Urinary bladder (tissue), 4 donors: ENCODE results near the gene FIBCD1. TPM values are rescaled to one million over a fixed set of nuclear protein-coding genes. Genes with fewer than 3 reads are reported as not detected.

Experiments
- DNase-seq: peaks from one replicate; pipeline ENCODE4 v3.0.0-alpha.2; 2015; ENCODE audit errors: extremely low spot score
- H3K27ac ChIP-seq: one replicate; pipeline ENCODE4 v1.5.1; 2013; ENCODE audit warnings: low read depth, mild to moderate bottlenecking, moderate library complexity
- H3K36me3 ChIP-seq: one replicate; pipeline ENCODE4 v1.6.1; 2013; ENCODE audit warnings: mild to moderate bottlenecking, moderate library complexity; ENCODE audit not compliant: insufficient read depth
- H3K4me1 ChIP-seq: one replicate; pipeline ENCODE4 v1.6.1; 2013; ENCODE audit warnings: mild to moderate bottlenecking, moderate library complexity; ENCODE audit not compliant: insufficient read depth
- H3K4me3 ChIP-seq: one replicate; pipeline ENCODE4 v1.5.1; 2013; ENCODE audit warnings: low read depth, low read length
- WGBS: extraction: QIAGEN DNeasy Blood & Tissue Kit; methylation state at CpG from one replicate; pipeline ENCODE4 v1.1.7; 2013; 5-methylcytosine and 5-hydroxymethylcytosine counted together
- polyA plus RNA-seq: library from polyadenylated mRNA; stranded (reverse); fragments of 200-250 nt; gene quantifications from one replicate; pipeline ENCODE4 v1.2.3, GENCODE V29; 2013
- total RNA-seq: library from RNA; depleted of rRNA; stranded (reverse); fragments of >200 nt; gene quantifications from one replicate; pipeline ENCODE4 v1.2.3, GENCODE V29; 2014
- donor health status: healthy with polysubstance abuse.
- donor health status: healthy.

FIBCD1 gene
- total and polyA plus RNA-seq, 2 donors = 0.16 to 2.4 TPM

DNA sequence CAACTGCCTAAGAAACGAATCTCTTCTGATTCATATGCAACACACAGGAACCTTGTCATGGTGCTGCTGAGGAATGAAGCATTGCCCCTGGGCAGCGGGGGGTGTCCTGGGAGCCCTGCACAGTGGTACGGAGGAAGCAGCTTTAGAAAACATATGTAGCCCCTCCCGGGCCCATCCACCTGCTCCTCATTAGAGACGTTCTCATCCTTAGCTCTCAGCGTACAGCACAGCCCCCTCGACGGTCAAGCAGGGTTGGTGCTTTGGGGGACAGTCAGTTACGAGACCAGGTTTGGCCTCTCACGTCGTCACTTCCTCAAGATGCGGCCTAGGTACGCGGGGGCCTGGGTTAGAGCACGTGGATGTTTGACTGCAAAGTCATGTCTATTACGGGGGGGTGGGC is 41.5 kb upstream of the FIBCD1 start:
- no peak overlapping the region for H3K27ac ChIP-seq
- H3K36me3 ChIP-seq = no peaks in the 10 kb centered on the region
- 73% methylated on average over 16 of the region's 16 CpGs for WGBS
- no peak for DNase-seq
- H3K4me1 ChIP-seq = no peaks in the 10 kb centered on the region
- no peak overlapping the region for H3K4me3 ChIP-seq

DNA sequence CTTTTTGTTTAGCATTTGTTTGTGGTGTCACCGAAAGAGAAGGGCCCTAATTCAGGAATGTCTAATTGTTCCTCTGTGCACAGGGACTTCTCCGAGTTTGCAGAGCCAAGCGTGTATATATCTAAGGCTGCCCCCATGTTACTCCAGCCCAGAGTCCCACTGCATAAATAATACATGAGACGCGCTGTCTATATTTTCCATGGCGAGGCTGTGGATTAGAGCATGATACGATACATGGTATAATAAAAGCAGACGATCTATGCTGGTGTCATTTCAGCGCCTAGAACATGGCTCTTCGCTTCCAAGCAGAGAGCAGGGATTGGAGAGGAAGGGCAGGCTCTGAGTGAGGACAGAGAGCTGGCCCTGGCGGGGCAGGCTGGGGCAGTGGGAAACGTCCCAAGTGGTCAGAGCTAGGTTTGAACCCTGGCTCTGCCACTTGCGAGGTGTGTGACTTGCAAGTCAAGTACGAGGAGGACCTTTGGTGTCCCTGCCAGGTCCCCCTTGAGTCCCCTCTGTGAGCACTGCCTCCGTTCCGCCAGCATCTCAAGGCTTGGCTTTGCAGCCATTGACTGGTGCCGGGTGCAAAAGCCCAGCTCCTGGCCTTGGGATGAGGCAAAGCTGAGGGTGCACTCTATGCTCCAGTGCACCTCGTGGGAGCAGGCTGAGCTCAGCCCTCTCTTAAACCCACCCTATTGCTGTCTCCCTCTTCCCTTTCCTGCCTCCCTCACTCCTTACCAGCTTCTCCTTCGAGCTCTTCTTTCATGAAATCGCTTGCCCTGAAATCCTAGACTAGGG is 40.7 kb upstream of the FIBCD1 start:
- H3K4me3 ChIP-seq = no peak overlapping the region
- no peaks in the 10 kb centered on the region for H3K4me1 ChIP-seq
- DNase-seq = no peak
- H3K27ac ChIP-seq = no peak overlapping the region
- H3K36me3 ChIP-seq = no peaks in the 10 kb centered on the region
- WGBS = 85% methylated on average over 20 of the region's 20 CpGs

DNA sequence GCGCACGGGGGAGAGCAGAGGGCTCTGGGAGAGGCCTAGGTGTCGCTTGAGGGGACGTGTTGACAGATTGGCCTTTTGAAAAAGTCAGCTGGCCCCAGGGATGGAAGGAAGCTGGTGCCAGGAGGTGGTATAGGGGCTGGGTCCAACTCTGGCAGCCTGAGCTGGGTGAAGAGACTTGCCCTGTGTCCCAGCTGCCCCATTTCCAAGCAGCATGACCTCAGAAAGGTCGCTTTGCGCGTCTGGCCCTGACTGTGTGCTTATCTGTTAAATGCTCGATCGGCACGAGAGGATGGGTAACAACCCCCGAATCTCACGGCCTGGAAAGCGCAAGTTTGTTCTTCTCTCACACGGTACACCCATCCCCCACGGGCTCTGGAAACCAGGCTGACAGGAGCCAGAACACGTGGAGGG is 38.8 kb upstream of the FIBCD1 start:
- 48% methylated on average over 16 of the region's 16 CpGs for WGBS
- DNase-seq = no peak
- no peaks in the 10 kb centered on the region for H3K4me1 ChIP-seq
- H3K27ac ChIP-seq = no peak overlapping the region
- no peaks in the 10 kb centered on the region for H3K36me3 ChIP-seq
- H3K4me3 ChIP-seq = no peak overlapping the region

DNA sequence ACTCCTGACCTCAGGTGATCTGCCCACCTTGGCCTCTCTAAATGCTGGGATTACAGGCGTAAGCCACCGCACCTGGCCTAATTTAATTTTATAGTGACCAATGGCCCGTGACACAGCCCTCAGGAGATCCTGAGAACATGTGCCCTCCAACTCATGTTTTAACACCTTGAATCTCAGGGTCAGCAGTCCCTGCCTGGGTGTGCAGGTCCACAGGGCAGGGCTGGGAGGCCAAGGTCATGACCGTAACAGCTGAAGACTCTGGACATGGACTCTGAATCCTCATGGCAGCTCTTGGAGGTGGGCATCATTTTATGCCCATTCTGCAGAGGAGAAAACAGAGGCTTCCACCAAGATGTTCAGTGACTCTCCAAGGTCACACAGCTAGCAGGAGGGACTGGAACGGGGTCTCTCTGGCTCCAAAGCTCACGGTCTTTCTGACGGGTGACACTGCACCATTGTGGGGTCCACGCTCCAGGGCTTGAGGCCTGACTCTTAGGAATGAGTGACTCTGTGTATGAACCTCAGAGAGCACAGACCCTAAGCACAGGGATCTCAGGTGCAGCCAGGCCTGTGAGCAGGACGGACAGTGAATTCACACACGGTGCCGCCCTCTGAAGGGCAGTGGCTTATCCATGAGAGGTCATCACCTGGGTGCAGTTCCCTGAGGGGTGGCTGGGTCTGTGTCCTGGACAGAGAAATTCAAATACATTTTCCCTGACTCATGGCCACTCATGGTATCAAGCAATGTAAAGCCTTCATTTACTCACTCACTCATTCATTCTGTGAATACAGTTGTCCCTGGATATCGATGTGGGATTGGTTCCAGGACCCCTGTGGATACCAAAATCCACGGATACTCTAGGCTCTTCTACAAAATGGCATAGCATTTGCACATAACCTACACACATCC is 37.1 kb upstream of the FIBCD1 start:
- H3K36me3 ChIP-seq = no peaks in the 10 kb centered on the region
- 87% methylated on average over 13 of the region's 13 CpGs for WGBS
- H3K4me1 ChIP-seq = no peaks in the 10 kb centered on the region
- DNase-seq = no peak
- H3K27ac ChIP-seq = no peak overlapping the region
- H3K4me3 ChIP-seq = no peak overlapping the region

DNA sequence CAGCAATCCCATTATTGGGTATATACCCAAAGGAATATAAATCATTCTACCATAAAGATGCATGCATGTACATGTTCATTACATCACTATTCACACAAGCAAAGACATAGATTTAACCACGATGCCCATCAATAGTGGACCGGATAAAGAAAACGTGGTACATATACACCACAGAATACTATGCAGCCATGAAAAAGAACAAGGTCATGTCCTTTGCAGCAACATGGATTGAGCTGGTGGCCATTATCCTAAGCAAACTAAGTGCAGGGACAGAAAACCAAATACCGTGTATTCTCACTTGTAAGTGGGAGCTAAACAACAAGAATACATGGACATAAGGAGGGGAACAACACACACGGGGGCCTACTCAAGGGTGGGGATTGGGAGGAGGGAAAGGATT is 36.1 kb upstream of the FIBCD1 start:
- WGBS = 93% methylated on average over 5 of the region's 5 CpGs
- no peak for DNase-seq
- no peaks in the 10 kb centered on the region for H3K4me1 ChIP-seq
- no peak overlapping the region for H3K27ac ChIP-seq
- no peak overlapping the region for H3K4me3 ChIP-seq
- no peaks in the 10 kb centered on the region for H3K36me3 ChIP-seq

DNA sequence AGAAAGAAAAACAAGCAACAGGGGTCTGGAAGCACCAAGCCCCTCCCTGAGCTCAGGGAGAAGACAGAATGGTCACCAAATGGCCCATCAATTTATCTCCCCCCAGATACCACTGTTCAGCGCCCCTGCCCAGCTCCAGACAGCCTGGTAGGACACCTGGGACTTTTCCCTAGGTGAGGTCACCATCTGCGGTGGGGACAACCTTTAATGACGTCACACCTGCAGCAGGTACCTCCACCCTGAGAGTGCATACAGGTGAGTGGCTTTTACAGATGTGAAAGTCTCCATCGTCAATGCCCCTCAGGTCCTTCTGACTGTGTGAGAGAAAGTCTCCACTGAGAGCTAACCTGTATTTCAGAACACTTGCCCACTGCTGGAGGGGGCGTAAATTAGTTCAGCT is 35.6 kb upstream of the FIBCD1 start:
- Histone ChIP-seq H3K4me1 (no peaks in the 10 kb centered on the region), H3K27ac (no peak overlapping the region), H3K36me3 (no peaks in the 10 kb centered on the region), H3K4me3 (no peak overlapping the region)
- 89% methylated on average over 5 of the region's 5 CpGs for WGBS
- no peak for DNase-seq

DNA sequence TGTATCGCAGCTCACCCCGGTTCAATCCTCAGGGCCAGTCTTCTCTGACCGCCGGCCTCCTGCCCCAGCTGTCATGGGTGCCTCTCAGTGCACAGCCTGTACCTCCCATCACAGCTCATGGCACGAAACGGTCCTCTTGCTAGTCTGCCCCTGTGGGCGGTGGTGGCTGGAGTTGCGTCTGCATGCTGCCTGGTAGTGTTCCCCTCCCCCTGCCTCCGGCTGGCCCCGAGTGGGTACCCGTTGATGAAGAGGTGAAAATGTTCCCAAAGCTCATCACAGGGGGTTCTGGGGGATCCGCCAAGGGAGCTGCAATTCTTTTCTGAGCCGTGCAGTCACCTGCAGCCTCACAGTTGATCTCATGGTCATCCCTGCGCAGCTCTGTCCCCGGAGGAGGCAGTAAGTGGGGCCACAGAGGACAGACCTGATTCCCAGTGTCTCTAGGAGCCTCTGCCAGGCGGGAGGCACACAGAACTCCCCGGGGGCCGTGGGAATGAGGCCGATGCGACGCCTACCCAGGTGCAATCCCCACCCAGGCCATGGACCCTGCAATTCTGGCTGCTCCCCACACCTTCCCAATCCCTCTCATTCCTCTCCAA is 34.7 kb upstream of the FIBCD1 start:
- Histone ChIP-seq H3K27ac (no peak overlapping the region), H3K4me3 (no peak overlapping the region), H3K4me1 (no peaks in the 10 kb centered on the region), H3K36me3 (no peaks in the 10 kb centered on the region)
- 58% methylated on average over 21 of the region's 21 CpGs for WGBS
- no peak for DNase-seq

DNA sequence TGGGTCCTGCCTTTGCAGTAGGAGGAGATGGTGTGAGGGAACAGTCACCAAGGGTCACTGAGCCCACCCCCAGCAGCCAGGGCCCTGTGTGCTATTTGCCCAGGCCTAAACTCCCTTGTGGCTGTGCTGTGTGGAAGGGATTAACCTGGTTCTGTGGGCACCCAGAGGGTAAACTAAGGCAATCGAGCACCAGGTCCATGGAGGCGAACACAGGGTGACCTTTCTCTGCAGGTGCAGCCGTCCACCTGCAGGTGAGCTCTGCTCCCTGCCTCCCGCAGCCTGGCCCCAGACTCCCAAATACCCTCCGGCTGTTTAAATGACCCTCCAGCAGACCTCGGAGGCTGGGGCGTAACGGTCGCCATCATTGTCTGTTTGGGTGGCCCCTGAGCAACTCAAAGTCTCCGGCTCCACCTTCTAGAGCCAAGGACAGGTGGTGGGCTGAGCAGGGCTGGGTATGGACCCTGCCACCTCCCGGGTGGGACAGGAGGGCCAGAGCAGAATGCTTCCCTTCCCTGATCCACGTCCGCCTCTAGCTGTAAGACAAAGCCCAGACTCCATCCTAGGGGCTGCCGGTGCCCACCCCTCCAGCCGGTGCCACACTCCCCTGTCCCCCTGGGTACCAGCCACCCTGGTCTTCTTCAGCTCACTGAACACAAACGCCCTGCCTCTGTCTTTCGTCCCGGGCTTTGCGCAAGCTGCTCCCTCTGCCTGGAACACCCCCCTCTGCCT is 34.1 kb upstream of the FIBCD1 start:
- Histone ChIP-seq H3K4me1 (no peaks in the 10 kb centered on the region), H3K4me3 (no peak overlapping the region), H3K36me3 (no peaks in the 10 kb centered on the region), H3K27ac (no peak overlapping the region)
- no peak for DNase-seq
- WGBS = 67% methylated on average over 19 of the region's 19 CpGs

DNA sequence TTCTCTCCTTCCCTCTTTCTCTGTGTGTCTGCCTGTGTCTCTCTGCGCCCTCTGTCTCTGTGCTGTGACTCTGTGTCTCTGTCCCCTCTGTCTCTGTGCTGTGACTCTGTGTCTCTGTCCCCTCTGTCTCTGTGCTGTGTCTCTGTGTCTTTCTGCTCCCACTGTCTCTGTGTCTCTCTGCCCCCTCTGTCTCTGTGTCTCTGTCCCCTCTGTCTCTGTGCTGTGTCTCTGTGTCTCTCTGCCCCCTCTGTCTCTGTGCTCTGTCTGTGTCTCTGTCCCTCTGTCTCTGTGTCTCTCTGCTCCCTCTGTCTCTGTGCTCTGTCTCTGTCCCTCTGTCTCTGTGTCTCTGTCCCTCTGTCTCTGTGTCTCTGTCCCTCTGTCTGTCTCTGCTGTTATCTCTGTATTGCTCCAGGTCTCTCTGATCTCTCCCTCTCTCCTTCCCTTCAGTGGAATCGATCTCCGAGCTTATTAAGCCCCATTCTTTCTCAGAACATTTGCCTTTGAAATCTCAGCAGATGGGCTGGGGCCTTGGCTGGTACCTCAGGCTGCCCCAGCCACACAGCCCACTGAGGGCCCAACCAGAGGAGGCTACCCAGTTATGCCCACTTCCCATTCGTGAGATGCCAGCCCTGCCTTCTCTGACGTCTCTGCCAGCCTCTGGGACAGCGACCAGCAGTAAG is 33.4 kb upstream of the FIBCD1 start:
- no peak for DNase-seq
- 65% methylated on average over 6 of the region's 6 CpGs for WGBS
- Histone ChIP-seq H3K4me1 (no peaks in the 10 kb centered on the region), H3K4me3 (no peak overlapping the region), H3K27ac (no peak overlapping the region), H3K36me3 (no peaks in the 10 kb centered on the region)

DNA sequence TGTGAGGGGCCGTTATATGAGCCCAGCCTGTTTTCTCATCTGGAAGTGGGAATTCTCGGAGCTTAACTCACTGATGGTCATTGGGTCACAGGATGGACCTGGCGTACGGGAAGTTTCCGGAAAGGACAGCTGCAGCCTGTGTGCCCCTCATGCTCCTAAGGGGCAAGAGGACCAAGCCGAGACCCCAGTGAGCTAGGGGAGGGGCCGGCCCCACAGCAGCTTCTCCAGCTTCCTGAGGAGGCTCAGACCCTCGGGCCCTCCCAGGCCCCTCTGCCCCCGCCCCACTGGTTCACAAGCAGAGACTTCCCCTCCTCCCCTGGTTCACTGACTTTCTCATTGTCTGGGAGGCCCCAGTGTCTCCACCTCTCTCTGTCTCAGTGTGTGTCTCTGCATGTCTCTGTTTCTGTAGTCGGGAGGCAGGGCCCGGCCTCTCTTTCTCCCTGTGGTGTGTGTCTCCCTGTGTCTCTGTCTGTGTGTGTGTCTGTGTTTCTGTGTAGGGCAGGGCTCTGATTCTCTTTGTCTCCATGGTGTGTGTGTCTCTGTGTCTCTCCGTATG is 32.3 kb upstream of the FIBCD1 start:
- H3K4me1 ChIP-seq = no peaks in the 10 kb centered on the region
- 57% methylated on average over 12 of the region's 12 CpGs for WGBS
- DNase-seq = no peak
- H3K36me3 ChIP-seq = no peaks in the 10 kb centered on the region
- H3K4me3 ChIP-seq = no peak overlapping the region
- H3K27ac ChIP-seq = no peak overlapping the region

DNA sequence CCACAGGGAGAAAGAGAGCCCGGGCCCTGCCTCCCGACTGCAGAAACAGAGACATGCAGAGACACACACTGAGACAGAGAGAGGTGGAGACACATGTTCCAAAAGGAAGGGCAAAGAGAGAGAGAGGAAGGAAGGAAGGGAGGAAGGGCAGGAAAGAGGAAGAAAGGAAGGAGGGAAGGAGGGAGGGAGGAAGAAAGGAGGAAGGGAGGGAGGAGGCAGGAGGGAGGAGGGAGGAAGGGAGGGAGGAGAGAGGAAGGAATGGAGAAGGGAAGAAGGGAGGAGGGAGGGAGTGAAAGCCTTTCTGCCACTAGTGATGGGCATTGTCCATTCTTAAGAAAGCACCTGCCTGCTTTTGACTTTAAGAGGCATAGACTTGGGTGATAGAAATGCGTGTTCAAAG is 31.8 kb upstream of the FIBCD1 start:
- Histone ChIP-seq H3K27ac (no peak overlapping the region), H3K4me3 (no peak overlapping the region), H3K36me3 (no peaks in the 10 kb centered on the region), H3K4me1 (no peaks in the 10 kb centered on the region)
- no peak for DNase-seq
- WGBS = 79% methylated on average over 3 of the region's 3 CpGs

DNA sequence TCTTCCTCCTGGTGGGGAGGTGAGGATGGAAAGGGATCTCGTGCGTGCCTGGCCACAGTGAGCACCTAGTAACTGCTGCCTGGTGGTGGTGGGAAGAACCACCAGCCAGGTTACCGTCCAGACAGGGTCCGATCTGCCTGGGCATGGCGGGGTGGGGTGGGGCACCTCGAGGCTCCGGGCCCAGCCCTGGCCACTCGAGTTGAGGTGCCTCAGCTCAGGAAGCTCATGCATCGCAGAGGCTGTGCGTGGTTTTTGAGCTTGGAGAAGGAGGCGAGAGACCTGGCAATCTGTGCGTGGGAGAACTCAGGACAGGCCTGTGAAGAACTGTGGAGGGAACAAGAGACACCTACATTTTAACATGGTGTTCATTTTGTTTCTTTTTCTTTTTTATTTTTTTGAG is 31.0 kb upstream of the FIBCD1 start:
- Histone ChIP-seq H3K4me3 (no peak overlapping the region), H3K27ac (no peak overlapping the region), H3K36me3 (no peaks in the 10 kb centered on the region), H3K4me1 (no peaks in the 10 kb centered on the region)
- WGBS = 84% methylated on average over 12 of the region's 12 CpGs
- DNase-seq = no peak

DNA sequence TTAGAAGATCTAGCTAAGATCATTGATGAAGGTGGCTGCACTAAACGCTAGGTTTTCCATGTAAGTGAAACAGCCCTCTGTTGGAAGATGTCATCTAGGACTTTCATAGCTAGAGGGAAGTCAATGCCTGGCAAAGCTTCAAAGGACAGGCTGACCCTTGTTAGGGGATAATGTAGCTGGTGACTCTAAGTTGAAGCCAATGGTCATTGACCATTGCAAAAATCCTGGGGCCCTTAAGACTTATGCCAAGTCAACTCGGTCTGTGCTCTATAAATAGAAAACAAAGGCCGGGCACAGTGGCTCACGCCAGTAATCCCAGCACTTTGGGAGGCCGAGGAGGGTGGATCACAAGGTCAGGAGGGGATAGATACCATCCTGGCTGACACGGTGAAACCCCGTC is 26.6 kb upstream of the FIBCD1 start:
- H3K27ac ChIP-seq = no peak overlapping the region
- H3K4me1 ChIP-seq = no peaks in the 10 kb centered on the region
- DNase-seq = no peak
- WGBS = 80% methylated on average over 7 of the region's 7 CpGs
- no peak overlapping the region for H3K4me3 ChIP-seq
- H3K36me3 ChIP-seq = no peaks in the 10 kb centered on the region
